IPS-20b (cell line): Measurements from ENCODE around the gene GPATCH4.
"Not testable (repeated sequence)": the region's sequence is repeated elsewhere in the genome, so short reads cannot be mapped to it uniquely, and the experiment has no call there.

Source experiments
- H3K27ac ChIP-seq: one replicate; pipeline ENCODE4 v1.5.1; 2013; ENCODE audit warnings: low read length
- H3K27me3 ChIP-seq: 2 replicates; pipeline ENCODE4 v1.6.1; 2013; ENCODE audit warnings: mild to moderate bottlenecking, low read length, inconsistent platforms; ENCODE audit not compliant: insufficient read depth
- H3K36me3 ChIP-seq: 2 replicates; pipeline ENCODE4 v1.6.1; 2013; ENCODE audit warnings: low read depth, mild to moderate bottlenecking, inconsistent platforms, low read length, moderate library complexity; ENCODE audit not compliant: insufficient read depth
- H3K4me1 ChIP-seq: 2 replicates; pipeline ENCODE4 v1.6.1; 2013; ENCODE audit warnings: mild to moderate bottlenecking, control low read depth, inconsistent platforms, low read length, moderate library complexity; ENCODE audit not compliant: insufficient read depth
- H3K4me3 ChIP-seq: 2 replicates; pipeline ENCODE4 v1.5.1; 2013; ENCODE audit warnings: mild to moderate bottlenecking, low read length, inconsistent platforms
- H3K9ac ChIP-seq: 2 replicates; pipeline ENCODE4 v1.6.1; 2013; ENCODE audit warnings: low read depth, mild to moderate bottlenecking, inconsistent platforms, low read length, moderate library complexity
- H3K9me3 ChIP-seq: 2 replicates; pipeline ENCODE4 v1.6.1; 2013; ENCODE audit warnings: mild to moderate bottlenecking, low read depth, low read length, inconsistent platforms; ENCODE audit not compliant: insufficient read depth

The GPATCH4 gene

DNA sequence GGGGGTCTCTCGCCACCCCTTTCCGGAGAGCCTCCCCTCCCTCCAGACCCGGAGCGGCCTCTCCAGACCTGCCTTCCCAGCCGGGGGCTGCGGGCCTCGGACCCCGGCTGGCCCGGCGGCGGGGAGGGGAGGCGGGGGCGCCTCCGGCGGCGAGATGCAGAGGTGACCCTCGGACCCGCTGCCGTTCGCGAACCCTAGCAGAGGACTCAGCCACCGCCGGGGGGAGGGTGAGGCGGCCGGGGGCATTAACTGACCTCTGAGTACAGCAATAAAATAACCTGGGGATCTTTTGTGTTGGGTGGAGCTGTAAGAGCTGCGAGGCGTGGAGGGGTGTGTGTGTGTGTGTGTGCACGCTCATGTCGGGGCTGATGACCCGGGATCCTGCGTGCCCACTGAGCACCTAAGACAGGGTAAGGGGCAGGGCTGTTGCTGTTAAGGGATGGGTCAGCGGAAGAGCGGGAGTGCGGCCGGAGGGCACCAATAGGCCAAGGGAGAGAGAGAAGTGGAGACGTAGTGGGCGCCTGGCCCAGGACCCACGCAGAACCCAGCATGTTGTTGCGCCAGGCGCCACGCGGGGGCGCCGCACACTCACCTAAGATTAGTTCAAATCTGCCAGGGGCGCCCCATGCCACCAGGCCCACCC is 24.3 kb upstream of the GPATCH4 start:
- H3K36me3 ChIP-seq, result no peaks in the 10 kb centered on the region
- no peak overlapping the region for H3K27ac ChIP-seq
- H3K9me3 ChIP-seq, result no peaks in the 10 kb centered on the region
- H3K4me3 ChIP-seq, result peak overlapping the region; percentile 54
- peaks cover 63% of the 10 kb centered on the region for H3K27me3 ChIP-seq
- no peak overlapping the region for H3K9ac ChIP-seq
- no peaks in the 10 kb centered on the region for H3K4me1 ChIP-seq

DNA sequence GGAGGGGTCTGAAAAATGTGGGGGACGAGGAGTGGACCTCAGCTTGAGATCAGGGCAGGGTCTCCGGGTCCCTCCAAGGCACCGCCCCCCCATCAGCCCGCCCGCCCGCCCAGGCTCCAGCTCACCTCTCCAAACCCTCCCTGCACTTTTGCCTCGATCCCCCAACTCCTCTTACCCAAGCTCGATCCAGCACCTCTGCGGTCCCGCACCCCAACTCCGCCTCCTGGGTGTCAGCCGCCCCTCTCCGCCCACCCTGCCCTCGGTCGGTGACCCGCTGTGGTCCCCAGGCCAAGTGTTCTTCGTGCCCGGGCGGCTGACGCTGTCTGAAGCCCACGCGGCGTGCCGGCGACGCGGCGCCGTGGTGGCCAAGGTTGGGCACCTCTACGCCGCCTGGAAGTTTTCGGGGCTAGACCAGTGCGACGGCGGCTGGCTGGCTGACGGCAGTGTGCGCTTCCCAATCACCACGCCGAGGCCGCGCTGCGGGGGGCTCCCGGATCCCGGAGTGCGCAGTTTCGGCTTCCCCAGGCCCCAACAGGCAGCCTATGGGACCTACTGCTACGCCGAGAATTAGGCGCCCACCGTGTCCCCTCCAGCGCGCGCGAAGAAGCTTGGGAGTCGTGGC is 23.6 kb upstream of the GPATCH4 start:
- no peaks in the 10 kb centered on the region for H3K4me1 ChIP-seq
- no peak overlapping the region for H3K27ac ChIP-seq
- peak overlapping the region; percentile 66 for H3K4me3 ChIP-seq
- peaks cover 70% of the 10 kb centered on the region for H3K27me3 ChIP-seq
- no peaks in the 10 kb centered on the region for H3K9me3 ChIP-seq
- no peak overlapping the region for H3K9ac ChIP-seq
- H3K36me3 ChIP-seq, result no peaks in the 10 kb centered on the region

DNA sequence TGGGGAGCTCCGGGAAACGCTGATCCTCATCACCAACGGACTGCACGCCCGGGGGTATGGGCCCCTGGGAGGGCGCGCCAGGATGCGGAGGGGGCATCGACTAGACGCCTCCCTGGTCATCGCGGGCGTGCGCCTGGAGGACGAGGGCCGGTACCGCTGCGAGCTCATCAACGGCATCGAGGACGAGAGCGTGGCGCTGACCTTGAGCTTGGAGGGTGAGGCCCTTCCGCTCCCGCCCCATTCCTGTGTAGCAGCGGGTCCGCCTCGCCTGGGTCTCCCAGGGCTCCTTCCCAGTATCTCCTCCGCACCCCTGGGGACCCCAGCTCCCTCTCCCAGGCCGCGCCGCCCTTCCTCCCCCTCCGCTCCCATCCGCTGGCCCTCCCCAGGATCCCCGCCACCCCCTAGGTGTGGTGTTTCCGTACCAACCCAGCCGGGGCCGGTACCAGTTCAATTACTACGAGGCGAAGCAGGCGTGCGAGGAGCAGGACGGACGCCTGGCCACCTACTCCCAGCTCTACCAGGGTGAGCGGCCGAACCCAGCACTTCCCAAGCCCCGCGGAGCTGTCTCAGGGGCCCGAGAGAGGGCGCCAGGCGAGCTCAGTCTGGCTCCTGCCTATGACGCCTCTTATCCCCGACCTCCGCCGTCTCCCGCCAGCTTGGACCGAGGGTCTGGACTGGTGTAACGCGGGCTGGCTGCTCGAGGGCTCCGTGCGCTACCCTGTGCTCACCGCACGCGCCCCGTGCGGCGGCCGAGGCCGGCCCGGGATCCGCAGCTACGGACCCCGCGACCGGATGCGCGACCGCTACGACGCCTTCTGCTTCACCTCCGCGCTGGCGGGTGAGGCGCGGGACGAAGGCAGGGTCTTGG is 22.9 kb upstream of the GPATCH4 start:
- H3K27ac ChIP-seq, result no peak overlapping the region
- H3K4me3 ChIP-seq, result peak overlapping the region; percentile 66
- H3K9me3 ChIP-seq, result no peaks in the 10 kb centered on the region
- H3K27me3 ChIP-seq, result peaks cover 77% of the 10 kb centered on the region
- H3K4me1 ChIP-seq, result no peaks in the 10 kb centered on the region
- no peaks in the 10 kb centered on the region for H3K36me3 ChIP-seq
- H3K9ac ChIP-seq, result no peak overlapping the region

DNA sequence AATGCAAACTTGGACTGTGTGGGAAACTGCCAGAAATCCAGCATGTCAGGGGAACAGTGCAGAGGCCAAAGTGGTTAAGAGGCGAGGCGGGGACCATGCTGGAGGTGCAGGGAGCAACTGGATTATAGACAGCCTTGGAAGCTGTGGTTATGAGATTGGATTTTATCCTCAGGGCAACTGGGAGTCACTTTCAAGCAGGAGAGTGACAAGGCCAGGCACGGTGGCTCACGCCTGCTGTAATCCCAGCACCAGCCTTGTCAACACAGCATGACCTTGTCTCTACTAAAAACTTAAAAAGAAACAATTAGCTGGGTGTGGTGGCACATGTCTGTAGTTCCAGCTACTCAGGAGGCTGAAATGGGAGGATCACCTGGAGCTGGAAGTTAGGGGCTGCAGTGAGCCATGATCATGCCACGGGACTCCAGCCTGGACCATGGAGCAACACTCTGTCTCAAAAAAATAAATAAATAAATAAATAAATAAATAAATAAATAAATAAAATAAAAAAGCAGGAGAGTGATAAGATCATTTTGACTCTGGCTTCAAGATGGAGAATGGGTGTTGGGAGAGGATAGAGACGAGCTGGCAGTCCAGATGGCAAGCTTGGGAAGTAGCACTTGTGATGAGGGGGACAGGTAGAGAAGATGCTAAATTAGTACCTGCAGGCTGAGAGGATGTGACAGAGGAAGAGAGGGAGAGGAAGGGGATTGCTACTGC is 21.5 kb upstream of the GPATCH4 start:
- Histone ChIP-seq H3K4me1 (no peaks in the 10 kb centered on the region), H3K9ac (no peak overlapping the region), H3K4me3 (no peak overlapping the region), H3K36me3 (no peaks in the 10 kb centered on the region), H3K27me3 (peaks cover 81% of the 10 kb centered on the region), H3K27ac (no peak overlapping the region), H3K9me3 (no peaks in the 10 kb centered on the region)

DNA sequence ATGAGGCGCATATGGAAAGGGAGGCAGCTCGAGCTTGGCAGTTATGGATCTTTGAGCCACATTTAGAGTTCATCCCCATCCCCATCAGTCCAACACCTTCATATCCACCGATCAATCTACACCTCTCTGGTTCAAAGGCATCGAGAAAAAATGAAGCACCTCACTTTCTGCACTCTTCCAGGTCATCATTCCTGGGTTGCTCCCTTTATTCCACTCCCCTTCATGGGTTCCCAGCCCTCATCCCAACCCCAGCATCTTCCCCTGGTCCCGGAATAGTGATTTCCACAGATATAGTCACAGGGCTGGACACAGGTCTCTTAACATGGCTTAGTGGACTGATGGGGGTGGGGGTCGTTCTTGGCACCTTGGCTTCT is 18.3 kb upstream of the GPATCH4 start:
- Histone ChIP-seq H3K36me3 (no peaks in the 10 kb centered on the region), H3K4me1 (no peaks in the 10 kb centered on the region), H3K27ac (no peak overlapping the region), H3K9ac (no peak overlapping the region), H3K9me3 (no peaks in the 10 kb centered on the region), H3K27me3 (peaks cover 61% of the 10 kb centered on the region), H3K4me3 (no peak overlapping the region)

DNA sequence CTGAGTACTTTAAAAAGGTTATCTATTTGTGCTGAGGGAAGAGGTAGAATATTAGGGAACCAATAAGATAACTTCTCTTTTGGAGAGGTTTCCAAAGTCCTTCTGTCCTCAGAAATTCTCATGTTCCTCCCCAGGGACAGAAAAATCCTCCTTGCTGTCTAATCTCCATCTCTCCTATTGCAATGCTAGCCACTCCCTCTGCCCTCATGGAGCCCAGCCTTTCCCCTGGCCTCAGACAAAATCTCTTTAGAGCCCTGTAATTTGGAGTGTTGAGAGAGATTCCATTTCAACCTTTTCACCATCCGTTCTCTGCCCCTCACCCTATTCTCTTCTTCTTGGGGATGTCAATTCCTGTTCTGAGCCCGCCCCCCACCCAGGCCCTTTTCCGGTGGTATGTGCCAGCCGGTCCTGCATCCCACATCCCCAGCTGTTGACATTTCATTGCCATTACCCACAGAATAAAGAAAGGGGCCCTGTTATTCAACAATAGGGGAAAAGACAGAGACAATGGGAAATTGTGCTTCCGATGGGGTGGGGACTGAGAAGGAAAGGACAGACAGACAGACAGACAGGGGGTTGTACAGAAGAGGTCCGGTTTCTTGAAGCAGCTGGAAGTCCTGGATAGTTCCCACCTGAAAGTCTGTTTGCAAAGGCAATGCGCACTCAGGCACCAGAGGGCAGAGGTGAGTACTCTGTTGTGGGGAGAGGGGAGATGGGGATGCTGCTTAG is 17.7 kb upstream of the GPATCH4 start, which contains the start of gene HAPLN2:
Gene HAPLN2, plus strand, starts transcription at position 563 of the 729 bp plus-strand sequence. CDS start 4,076 bp downstream, outside the sequence.
- Histone ChIP-seq H3K4me1 (no peaks in the 10 kb centered on the region), H3K27ac (no peak within 1 kb of the TSS), H3K4me3 (peak within 1 kb of the TSS; percentile 41; the same call in 1 of the 2 replicates), H3K9me3 (no peaks in the 10 kb centered on the region), H3K9ac (no peak within 1 kb of the TSS), H3K36me3 (no peaks in the 10 kb centered on the region), H3K27me3 (peaks cover 55% of the 10 kb centered on the region)

DNA sequence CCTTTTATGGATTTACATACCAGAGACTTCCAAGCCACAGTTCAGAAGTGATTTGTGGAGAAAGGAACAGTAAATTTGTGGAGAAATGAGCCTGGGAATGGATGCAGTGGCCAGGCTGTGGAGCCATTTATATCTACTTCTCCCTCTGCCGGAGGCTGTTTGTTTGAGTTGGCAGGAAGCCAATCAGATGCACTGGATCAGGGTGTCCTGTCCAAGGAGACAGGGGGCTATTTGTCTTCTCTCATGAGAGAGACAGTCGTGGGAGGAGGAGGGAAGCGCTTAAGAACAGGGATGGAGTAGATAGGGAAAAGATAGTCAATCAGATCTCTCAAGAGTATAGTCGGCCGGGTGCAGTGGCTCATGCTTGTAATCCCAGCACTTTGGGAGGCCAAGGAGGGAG is 15.2 kb upstream of the GPATCH4 start:
- Histone ChIP-seq H3K27me3 (peaks cover 30% of the 10 kb centered on the region), H3K9ac (no peak overlapping the region), H3K36me3 (no peaks in the 10 kb centered on the region), H3K4me3 (no peak overlapping the region), H3K9me3 (no peaks in the 10 kb centered on the region), H3K27ac (no peak overlapping the region), H3K4me1 (no peaks in the 10 kb centered on the region)

DNA sequence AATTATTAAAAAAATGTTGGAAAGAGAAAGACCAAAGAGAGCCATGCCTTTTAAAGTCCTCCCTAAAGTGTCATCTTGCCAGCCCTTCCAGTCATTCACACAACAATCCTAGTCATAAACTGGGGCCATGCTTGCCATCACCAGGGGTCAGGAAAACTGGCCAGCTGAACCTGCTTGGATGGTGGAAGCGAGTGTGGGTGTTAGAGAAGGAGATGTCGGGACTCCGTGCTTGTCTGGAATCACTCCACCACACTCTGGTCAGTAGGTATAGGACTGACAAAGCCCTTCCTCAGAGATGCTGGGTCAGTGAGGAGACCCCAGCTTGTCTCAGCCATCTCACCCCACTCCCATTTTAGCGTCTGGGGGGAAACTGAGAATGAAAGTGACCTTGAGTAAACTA is 14.7 kb upstream of the GPATCH4 start:
- Histone ChIP-seq H3K27me3 (peaks cover 25% of the 10 kb centered on the region), H3K36me3 (no peaks in the 10 kb centered on the region), H3K27ac (no peak overlapping the region), H3K9me3 (no peaks in the 10 kb centered on the region), H3K9ac (no peak overlapping the region), H3K4me1 (no peaks in the 10 kb centered on the region), H3K4me3 (no peak overlapping the region)

DNA sequence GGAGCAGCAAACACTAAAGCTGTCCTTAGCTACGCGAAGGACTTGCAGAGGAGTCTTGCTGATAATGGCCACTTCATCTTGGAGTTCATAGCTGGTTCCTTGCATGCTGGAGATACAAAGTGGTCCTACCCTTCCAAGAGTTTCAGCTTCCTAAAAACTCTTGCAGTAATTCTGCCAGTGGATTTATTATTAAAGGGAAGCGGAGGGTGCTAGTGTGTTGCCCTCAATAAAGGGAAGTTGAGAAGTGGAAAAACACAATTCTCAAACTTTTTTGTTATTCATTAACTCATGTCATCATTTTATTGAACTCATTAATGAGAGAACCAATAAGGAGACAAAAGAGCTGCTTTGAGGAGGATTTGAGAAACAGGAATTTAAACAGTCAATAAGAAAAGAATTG is 11.4 kb upstream of the GPATCH4 start:
- Histone ChIP-seq H3K4me1 (no peaks in the 10 kb centered on the region), H3K9me3 (no peaks in the 10 kb centered on the region), H3K27ac (no peak overlapping the region), H3K4me3 (no peak overlapping the region), H3K27me3 (peaks cover 3% of the 10 kb centered on the region; the same call in 1 of the 2 replicates), H3K36me3 (no peaks in the 10 kb centered on the region), H3K9ac (no peak overlapping the region)

DNA sequence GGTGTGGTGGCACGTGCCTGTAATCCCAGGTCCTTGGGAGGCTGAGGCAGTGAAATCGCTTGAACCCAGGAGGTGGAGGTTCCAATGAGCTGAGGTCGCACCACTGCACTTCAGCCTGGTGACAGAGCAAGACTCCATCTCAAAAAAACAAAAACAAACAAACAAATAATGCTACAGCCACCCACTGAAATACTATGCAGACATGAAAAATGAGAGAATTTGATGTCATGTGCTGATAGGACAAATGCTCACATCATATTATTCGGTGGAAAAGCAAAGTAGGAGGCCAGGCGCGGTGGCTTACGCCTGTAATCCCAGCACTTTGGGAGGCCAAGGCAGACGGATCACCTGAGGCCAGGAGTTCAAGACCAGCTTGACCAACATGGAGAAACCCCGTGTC is 8.8 kb upstream of the GPATCH4 start:
- not testable (repeated sequence) for H3K4me1 ChIP-seq, H3K9ac ChIP-seq, H3K27ac ChIP-seq, H3K9me3 ChIP-seq, H3K4me3 ChIP-seq, H3K27me3 ChIP-seq, H3K36me3 ChIP-seq

DNA sequence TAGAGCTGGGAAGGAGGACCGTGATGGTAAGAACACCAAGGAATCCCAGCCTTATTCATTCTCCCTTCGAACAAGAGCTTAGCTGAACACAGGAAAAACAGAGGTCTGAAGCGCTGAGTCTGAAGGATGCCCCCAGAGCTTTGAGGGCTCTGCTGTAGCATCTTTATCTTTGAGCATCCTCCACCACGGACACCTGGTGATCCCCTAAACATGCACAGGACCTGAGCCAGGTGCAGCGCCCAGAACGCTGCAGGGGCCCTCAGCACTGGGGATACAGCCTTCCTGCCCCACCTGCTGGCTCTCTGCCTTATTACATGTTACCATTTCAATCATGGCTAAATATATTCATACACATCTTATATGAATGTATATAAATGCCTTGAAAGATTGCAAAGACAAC is 7.7 kb upstream of the GPATCH4 start:
- no peak overlapping the region for H3K27ac ChIP-seq

More for the DNA sequence above, 7.7 kb upstream of the GPATCH4 start:
- no peaks in the 10 kb centered on the region for H3K4me1 ChIP-seq
- no peak overlapping the region for H3K4me3 ChIP-seq
- H3K36me3 ChIP-seq, result no peaks in the 10 kb centered on the region
- H3K9me3 ChIP-seq, result no peaks in the 10 kb centered on the region
- no peak overlapping the region for H3K9ac ChIP-seq
- H3K27me3 ChIP-seq, result no peaks in the 10 kb centered on the region
